Activated T-cell treated with anti-CD3 and anti-CD28 coated beads for 48 hours (primary cell): Measurements from ENCODE around the gene A2M.
"Not testable (repeated sequence)": the region's sequence is repeated elsewhere in the genome, so short reads cannot be mapped to it uniquely, and the experiment has no call there.

ENCODE experiments used
- DNase-seq: peaks from one replicate; pipeline ENCODE4 v3.0.0-alpha.2; 2020; ENCODE audit warnings: low read depth

Gene A2M

GRCh38 chr12:9115731-9116559 lies at the start of gene A2M:
Gene A2M (minus strand): TSS chr12:9115919. CDS start chr12:9115849, 70 bp downstream.
- DNase-seq: no peak

GRCh38 chr12:9163392-9163791 lies 47.7 kb upstream of the A2M start:
- DNase-seq: no peak

GRCh38 chr12:9156119-9156518 lies 40.4 kb upstream of the A2M start:
- DNase-seq: no peak

- no peak for DNase-seq
These were observed 33.7 kb upstream of the A2M start for GRCh38 chr12:9149372-9149771.

- no peak for DNase-seq
These were observed 33.2 kb upstream of the A2M start for GRCh38 chr12:9148926-9149325.

- DNase-seq: no peak
These were observed 31.7 kb upstream of the A2M start for GRCh38 chr12:9147461-9147860.

- no peak for DNase-seq
These were observed 29.0 kb upstream of the A2M start for GRCh38 chr12:9144730-9145106.

- no peak for DNase-seq
These were observed 28.4 kb upstream of the A2M start for GRCh38 chr12:9143929-9144729.

GRCh38 chr12:9143137-9143536 lies 27.4 kb upstream of the A2M start:
- DNase-seq: no peak

GRCh38 chr12:9139588-9140290 lies 24.0 kb upstream of the A2M start:
- DNase-seq: not testable (repeated sequence)

- no peak for DNase-seq
These were observed 20.2 kb upstream of the A2M start for GRCh38 chr12:9135903-9136310.

GRCh38 chr12:9134981-9135628 lies 19.4 kb upstream of the A2M start:
- DNase-seq: peak; percentile 3

GRCh38 chr12:9133216-9133916 lies 17.6 kb upstream of the A2M start:
- no peak for DNase-seq

- no peak for DNase-seq
These were observed 16.4 kb upstream of the A2M start for GRCh38 chr12:9132008-9132535.

GRCh38 chr12:9130244-9130643 lies 14.5 kb upstream of the A2M start:
- no peak for DNase-seq

- no peak for DNase-seq
These were observed 12.4 kb upstream of the A2M start for GRCh38 chr12:9127936-9128663.

- DNase-seq: no peak
These were observed 11.8 kb upstream of the A2M start for GRCh38 chr12:9127484-9127883.

- no peak for DNase-seq
These were observed 8.8 kb upstream of the A2M start for GRCh38 chr12:9124383-9125031.

GRCh38 chr12:9123781-9124382 lies 8.2 kb upstream of the A2M start:
- no peak for DNase-seq
